Measurements from ENCODE around the gene TMEM215.

- TF ChIP-seq POLR2A (IDR thresholded peaks at IDR 0.05; ENCODE audit: low read length) (no peak), GATA1 (IDR thresholded peaks at IDR 0.05; ENCODE audit: low read depth, low read length) (no peak)
Observed at GRCh38 chr9:32742296-32742695, 41.0 kb upstream of the TMEM215 start.

Measured in erythroblast (primary cell).